DND-41 (cell line): ENCODE measurements around the gene TERB1.

Source experiments
- ATAC-seq: fragments of 200-7000 bp; cut with Tn5 transposase; 3 replicates; pipeline ENCODE4 v1.9.1; 2021; ENCODE audit warnings: low read depth; ENCODE audit not compliant: insufficient read depth
- DNase-seq: peaks from one replicate; pipeline ENCODE4 v3.0.0-alpha.2; 2020
- H2AFZ ChIP-seq: 2 replicates; pipeline ENCODE4 v1.6.0; 2012; ENCODE audit warnings: low read depth, low read length
- H3K27ac ChIP-seq: 2 replicates; pipeline ENCODE4 v1.5.1; 2012; ENCODE audit warnings: low read length, inconsistent platforms
- H3K27me3 ChIP-seq: fragments of 200-600 bp; sonication (generic); 2 replicates; pipeline ENCODE4 v1.6.0; 2012; ENCODE audit warnings: low read length, mild to moderate bottlenecking, inconsistent platforms; ENCODE audit not compliant: insufficient read depth, poor library complexity
- H3K36me3 ChIP-seq: 2 replicates; pipeline ENCODE4 v1.5.1; 2012; ENCODE audit warnings: low read length, inconsistent platforms; ENCODE audit not compliant: insufficient read depth
- H3K4me1 ChIP-seq: 2 replicates; pipeline ENCODE4 v1.5.1; 2012; ENCODE audit warnings: mild to moderate bottlenecking, low read length; ENCODE audit not compliant: insufficient read depth
- H3K4me2 ChIP-seq: 2 replicates; pipeline ENCODE4 v1.6.0; 2012; ENCODE audit warnings: mild to moderate bottlenecking, moderate library complexity, low read length, inconsistent platforms; ENCODE audit not compliant: insufficient read depth
- H3K4me3 ChIP-seq, 2 experiments: fragments of 200-600 bp in 1 of 2; shearing (Covaris generic) in 1 of 2; 2 replicates each; pipeline ENCODE4 v1.5.1; 2012 to 2016; ENCODE audit warnings: inconsistent platforms in 2 of 2, low read length in 2 of 2, mild to moderate bottlenecking in 2 of 2, low read depth in 1 of 2, moderate library complexity in 1 of 2
- H3K79me2 ChIP-seq: 2 replicates; pipeline ENCODE4 v1.6.0; 2012; ENCODE audit warnings: low read length, inconsistent platforms; ENCODE audit not compliant: insufficient read depth
- H3K9ac ChIP-seq: 2 replicates; pipeline ENCODE4 v1.6.0; 2012; ENCODE audit warnings: low read depth, mild to moderate bottlenecking, inconsistent platforms, low read length, moderate library complexity
- H3K9me3 ChIP-seq: 2 replicates; pipeline ENCODE4 v1.5.1; 2012; ENCODE audit warnings: low read length, moderate library complexity, mild to moderate bottlenecking, inconsistent platforms; ENCODE audit not compliant: insufficient read depth, severe bottlenecking
- H4K20me1 ChIP-seq: 2 replicates; pipeline ENCODE4 v1.6.0; 2012; ENCODE audit warnings: low read length; ENCODE audit not compliant: insufficient read depth
- CTCF ChIP-seq: IDR thresholded peaks from 2 replicates; pipeline ENCODE4 v1.5.1; 2012; ENCODE audit warnings: borderline replicate concordance, low read length, moderate library complexity, mild to moderate bottlenecking; ENCODE audit not compliant: poor library complexity, severe bottlenecking; ENCODE audit errors: extremely low read depth
- EZH2 ChIP-seq: IDR thresholded peaks from 3 replicates; pipeline ENCODE4 v1.6.1; 2012; ENCODE audit warnings: borderline replicate concordance, low read depth, mild to moderate bottlenecking, moderate library complexity, low read length, inconsistent platforms; ENCODE audit not compliant: severe bottlenecking

Gene TERB1

GRCh38 chr16:66849021-66849420 is 47.6 kb upstream of the TERB1 start:
- Histone ChIP-seq H3K79me2 (no peaks in the 10 kb centered on the region), H4K20me1 (no peaks in the 10 kb centered on the region; the same call in 1 of the 2 replicates), H3K9ac (no peak overlapping the region), H3K9me3 (no peaks in the 10 kb centered on the region), H3K36me3 (no peaks in the 10 kb centered on the region), H3K4me1 (no peaks in the 10 kb centered on the region), H3K4me3 (no peak overlapping the region), H3K27ac (no peak overlapping the region), H2AFZ (no peak overlapping the region), H3K27me3 (no peaks in the 10 kb centered on the region), H3K4me2 (no peak overlapping the region)
- DNase-seq (no peak), ATAC-seq (no peak)
- TF ChIP-seq EZH2 (no peak), CTCF (no peak)

GRCh38 chr16:66848172-66848571 is 46.8 kb upstream of the TERB1 start:
- Histone ChIP-seq H3K9me3 (no peaks in the 10 kb centered on the region), H3K4me1 (no peaks in the 10 kb centered on the region), H4K20me1 (no peaks in the 10 kb centered on the region; the same call in 1 of the 2 replicates), H3K79me2 (no peaks in the 10 kb centered on the region), H3K9ac (no peak overlapping the region), H3K4me3 (no peak overlapping the region), H3K27ac (no peak overlapping the region), H3K4me2 (no peak overlapping the region), H2AFZ (no peak overlapping the region), H3K27me3 (no peaks in the 10 kb centered on the region), H3K36me3 (no peaks in the 10 kb centered on the region)
- TF ChIP-seq EZH2 (no peak), CTCF (no peak)
- DNase-seq (no peak), ATAC-seq (no peak)

- no peak for ATAC-seq
Observed at GRCh38 chr16:66847533-66848067, 46.2 kb upstream of the TERB1 start.

More at GRCh38 chr16:66847533-66848067, 46.2 kb upstream of the TERB1 start:
- Histone ChIP-seq H3K4me1 (no peaks in the 10 kb centered on the region), H3K9ac (no peak overlapping the region), H4K20me1 (no peaks in the 10 kb centered on the region; the same call in 1 of the 2 replicates), H3K27ac (no peak overlapping the region), H2AFZ (no peak overlapping the region), H3K9me3 (no peaks in the 10 kb centered on the region), H3K36me3 (no peaks in the 10 kb centered on the region), H3K4me2 (no peak overlapping the region), H3K27me3 (no peaks in the 10 kb centered on the region), H3K79me2 (no peaks in the 10 kb centered on the region), H3K4me3 (no peak overlapping the region)
- no peak for DNase-seq
- TF ChIP-seq CTCF: no peak
- TF ChIP-seq EZH2: no peak
